HEK293T (cell line): Measurements from ENCODE around the gene TPSD1.

Experiments used
- ELF4 ChIP-seq: fragments of 450-650 bp; IDR thresholded peaks from 2 replicates; pipeline ENCODE4 v1.6.1; 2017; ENCODE audit warnings: antibody characterized with exemption
- FOXA1 ChIP-seq: fragments of 450-650 bp; IDR thresholded peaks from 2 replicates; pipeline ENCODE4 v1.6.1; 2016; ENCODE audit warnings: mild to moderate bottlenecking
- PKNOX1 ChIP-seq: fragments of 450-650 bp; IDR thresholded peaks from 2 replicates; pipeline ENCODE4 v1.6.1; 2016
- SP1 ChIP-seq: fragments of 450-650 bp; IDR thresholded peaks from 2 replicates; pipeline ENCODE4 v1.6.1; 2017
- SUZ12 ChIP-seq: fragments of 450-650 bp; IDR thresholded peaks from 2 replicates; pipeline ENCODE4 v1.6.1; 2016; ENCODE audit warnings: mild to moderate bottlenecking
- TARDBP ChIP-seq: fragments of 450-650 bp; IDR thresholded peaks from 2 replicates; pipeline ENCODE4 v1.6.1; 2016

GRCh38 chr16:1289477-1289866 lies 33.6 kb downstream of the TPSD1 start:
- TF ChIP-seq TARDBP (no peak), SP1 (no peak), FOXA1 (no peak), SUZ12 (no peak), PKNOX1 (no peak), ELF4 (no peak)
